Ishikawa (cell line): ENCODE results near the gene CARD14.

Experiments
- CEBPB ChIP-seq: IDR thresholded peaks from 2 replicates; pipeline ENCODE4 v1.6.1; 2012
- EP300 ChIP-seq: IDR thresholded peaks from 2 replicates; pipeline ENCODE4 v1.6.1; 2012; ENCODE audit warnings: borderline replicate concordance
- FOXM1 ChIP-seq: IDR thresholded peaks from 2 replicates; pipeline ENCODE4 v1.6.1; 2012; ENCODE audit warnings: low read depth, borderline replicate concordance
- RAD21 ChIP-seq: IDR thresholded peaks from 2 replicates; pipeline ENCODE4 v1.6.1; 2012; ENCODE audit warnings: low read depth
- TAF1 ChIP-seq: IDR thresholded peaks from 2 replicates; pipeline ENCODE4 v1.6.1; 2012; ENCODE audit warnings: low read depth, mild to moderate bottlenecking

DNA sequence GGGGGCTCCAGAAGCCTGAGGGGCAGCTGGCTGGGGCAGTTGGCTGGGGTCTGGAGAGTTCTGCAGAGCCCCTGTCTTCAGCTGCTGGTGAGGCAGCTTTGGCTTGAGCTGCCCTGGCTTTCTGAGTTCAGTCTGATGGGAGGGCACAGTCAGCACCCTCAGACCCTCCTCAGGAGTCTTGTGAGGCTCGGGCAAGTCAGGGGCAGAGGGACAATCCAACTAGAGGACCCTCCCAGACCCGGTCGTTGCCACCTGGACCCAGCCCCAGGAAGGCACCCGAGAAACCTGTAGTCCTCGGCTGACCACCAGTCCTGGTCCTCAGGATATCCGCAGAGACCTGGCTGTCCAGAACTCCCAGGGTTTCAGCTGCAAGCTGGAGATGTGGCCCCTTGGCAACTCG lies 1.9 kb downstream of the CARD14 start:
- no peak for TF ChIP-seq TAF1
- no peak for TF ChIP-seq FOXM1
- no peak for TF ChIP-seq CEBPB
- no peak for TF ChIP-seq RAD21
- TF ChIP-seq EP300 = no peak
